ENCODE data around the gene SPIRE1. TPM values are rescaled to one million over a fixed set of nuclear protein-coding genes. Genes with fewer than 3 reads are reported as not detected.

SPIRE1 gene
- polyA plus RNA-seq, 3 donors from 2014 or later: 2.1 to 3.5 TPM; not detected in 1

DNA sequence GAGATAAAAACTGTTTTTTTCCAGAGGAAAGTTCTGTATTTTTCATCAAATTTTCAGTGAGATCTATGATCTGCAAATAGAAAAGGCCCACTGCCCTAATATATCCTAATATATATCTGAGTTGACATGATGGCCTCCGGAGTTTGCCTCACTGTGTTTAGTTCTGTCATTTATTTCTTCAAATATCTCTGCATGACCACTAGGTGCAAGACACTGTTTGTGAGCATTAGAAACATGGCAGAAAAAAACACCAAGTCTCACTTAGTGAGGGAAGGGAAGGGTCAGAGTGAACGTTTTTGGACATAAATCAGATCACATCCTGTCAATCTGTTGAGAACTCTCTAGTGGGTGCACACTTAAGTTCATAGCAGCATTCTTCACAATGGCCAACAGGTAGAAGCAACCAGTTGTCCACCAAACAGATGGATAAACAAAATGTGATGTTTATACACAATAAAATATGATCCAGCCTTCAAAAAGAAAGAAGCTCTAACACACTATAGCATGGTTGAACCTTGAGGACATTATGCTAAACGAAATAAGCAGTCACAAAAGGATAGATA lies 53.4 kb downstream of the SPIRE1 start:
- Mint-ChIP-seq H3K27me3 (ENCODE audit: low read depth in 3 of 3) (peaks cover 1 to 3% (median 2%) of the 10 kb centered on the region in 3 donors), H3K4me3 (no peak overlapping the region), H3K9me3 (no peaks in the 10 kb centered on the region), H3K4me1 (no peaks in the 10 kb centered on the region), H3K36me3 (no peaks in the 10 kb centered on the region), H3K27ac (no peak overlapping the region)
- DNase-seq: no peak

DNA sequence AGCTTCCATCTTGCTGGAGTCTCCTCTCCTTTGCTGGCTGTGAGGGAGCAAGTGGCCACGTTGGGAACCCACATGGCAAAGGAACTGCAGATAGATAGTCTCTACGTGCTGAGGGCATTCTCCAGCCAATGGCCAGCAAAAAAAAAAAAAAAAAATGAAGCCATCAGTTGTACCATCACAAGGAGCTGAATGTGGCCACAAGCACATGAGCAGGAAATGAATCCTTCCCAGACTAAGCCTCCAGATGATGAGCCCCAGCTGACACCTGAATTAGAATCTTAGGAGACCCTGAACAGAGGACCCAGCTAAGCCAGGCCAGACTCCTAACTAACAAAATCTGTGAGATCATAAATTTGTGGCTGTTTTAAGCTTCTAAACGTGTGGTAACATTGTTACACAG lies 57.9 kb downstream of the SPIRE1 start:
- no peak for DNase-seq
- H3K27ac Mint-ChIP-seq: no peak overlapping the region
- H3K36me3 Mint-ChIP-seq: peaks cover 0 to 3% (median 0%) of the 10 kb centered on the region in 3 donors
- no peaks in the 10 kb centered on the region for H3K27me3 Mint-ChIP-seq (ENCODE audit: low read depth in 3 of 3)
- H3K4me3 Mint-ChIP-seq: no peak overlapping the region
- peaks cover 12 to 16% of the 10 kb centered on the region in 2 donors for H3K4me1 Mint-ChIP-seq
- no peaks in the 10 kb centered on the region for H3K9me3 Mint-ChIP-seq

DNA sequence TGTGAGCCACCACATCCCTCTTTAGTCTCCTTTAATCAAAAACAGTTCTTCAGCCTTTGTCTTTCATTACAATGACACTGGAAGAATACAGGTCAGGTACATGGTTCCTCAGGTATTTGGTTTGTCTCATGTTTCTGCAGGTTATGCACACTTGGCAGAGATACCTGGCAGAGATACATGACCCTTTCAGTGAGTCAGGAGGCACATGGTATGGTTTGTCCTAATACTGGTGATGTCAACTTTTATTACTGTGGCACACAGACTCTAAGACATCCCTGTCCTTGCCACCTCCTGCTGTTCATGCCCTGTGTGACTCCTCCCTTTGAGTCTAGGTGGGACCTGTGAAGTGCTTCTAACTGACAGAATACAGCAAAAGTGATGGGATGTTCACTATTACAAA lies 58.4 kb downstream of the SPIRE1 start:
- Mint-ChIP-seq H3K36me3 (peaks cover 0 to 3% (median 0%) of the 10 kb centered on the region in 3 donors), H3K27me3 (ENCODE audit: low read depth in 3 of 3) (no peaks in the 10 kb centered on the region), H3K4me3 (no peak overlapping the region), H3K27ac (no peak overlapping the region), H3K4me1 (peaks cover 12 to 16% of the 10 kb centered on the region in 2 donors), H3K9me3 (no peaks in the 10 kb centered on the region)
- DNase-seq: no peak

DNA sequence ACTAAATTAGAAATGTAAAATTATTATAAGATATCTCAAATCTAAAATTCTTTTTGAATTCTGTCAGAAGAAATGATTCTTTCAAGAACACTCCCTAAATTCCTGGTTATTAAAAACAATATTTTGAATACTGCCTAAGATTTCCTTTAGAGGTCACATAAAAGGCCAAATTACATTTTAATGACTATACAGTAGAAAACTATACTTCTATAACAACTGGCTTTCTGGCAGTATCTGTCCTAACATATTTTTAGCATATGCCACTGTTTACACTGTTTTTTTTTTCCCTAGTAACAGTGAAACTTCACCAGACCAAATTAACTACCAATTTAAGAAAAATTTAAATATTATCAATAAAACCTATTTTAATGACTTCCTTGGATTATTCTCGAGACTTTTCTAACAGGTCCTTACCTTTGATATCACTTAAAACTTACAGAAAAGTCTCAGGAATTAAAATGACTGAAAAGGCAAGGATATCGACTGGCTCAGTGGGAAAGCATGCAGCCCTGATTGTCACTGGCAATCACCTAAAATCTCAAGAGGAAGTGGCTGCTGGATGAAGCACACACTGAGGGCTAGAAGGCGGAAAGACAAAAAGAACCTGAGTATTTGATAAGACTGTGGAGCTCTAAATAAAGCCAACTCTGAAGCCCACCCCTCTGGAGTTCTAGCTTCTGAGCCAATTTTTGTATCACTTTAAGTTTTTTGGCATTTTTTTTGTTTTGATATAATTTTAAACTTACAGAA lies 59.6 kb downstream of the SPIRE1 start:
- no peaks in the 10 kb centered on the region for H3K9me3 Mint-ChIP-seq
- peaks cover 0 to 3% (median 0%) of the 10 kb centered on the region in 3 donors for H3K36me3 Mint-ChIP-seq
- H3K4me1 Mint-ChIP-seq: peaks cover 12 to 16% of the 10 kb centered on the region in 2 donors
- no peak overlapping the region for H3K27ac Mint-ChIP-seq
- no peaks in the 10 kb centered on the region for H3K27me3 Mint-ChIP-seq (ENCODE audit: low read depth in 3 of 3)
- H3K4me3 Mint-ChIP-seq: no peak overlapping the region
- DNase-seq: no peak

DNA sequence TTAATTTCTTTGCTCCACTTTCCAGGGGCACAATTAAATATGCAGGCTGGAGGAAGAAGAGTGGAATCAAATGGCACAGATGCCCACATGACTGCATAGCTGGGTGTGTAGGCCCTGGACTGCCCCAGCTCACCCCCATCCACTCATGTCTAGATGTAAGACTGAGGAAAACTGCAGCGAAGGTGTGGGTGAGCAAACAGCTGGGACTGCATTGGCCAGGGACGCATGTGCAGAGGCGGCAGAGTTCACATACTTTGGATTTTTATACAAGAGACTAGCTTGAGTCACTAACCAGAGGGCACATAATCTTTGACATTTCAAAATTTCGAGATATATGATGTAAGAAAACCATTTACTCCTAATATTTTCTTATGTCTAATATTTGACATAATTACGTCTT lies 60.1 kb downstream of the SPIRE1 start:
- no peaks in the 10 kb centered on the region for H3K27me3 Mint-ChIP-seq (ENCODE audit: low read depth in 3 of 3)
- no peak overlapping the region for H3K4me3 Mint-ChIP-seq
- peaks cover 12 to 16% of the 10 kb centered on the region in 2 donors for H3K4me1 Mint-ChIP-seq
- no peak for DNase-seq
- H3K9me3 Mint-ChIP-seq: no peaks in the 10 kb centered on the region
- peaks cover 0 to 3% (median 0%) of the 10 kb centered on the region in 3 donors for H3K36me3 Mint-ChIP-seq
- H3K27ac Mint-ChIP-seq: peak overlapping the region in 1 of 6 donors; percentile 36

- H3K4me3 Mint-ChIP-seq: no peak overlapping the region
- H3K27ac Mint-ChIP-seq: peak overlapping the region in 1 of 6 donors; percentile 32
Measured at GRCh38 chr18:12595571-12596255, 62.2 kb downstream of the SPIRE1 start.

GRCh38 chr18:12593866-12594265 lies 64.0 kb downstream of the SPIRE1 start:
- Mint-ChIP-seq H3K4me3 (no peak overlapping the region), H3K4me1 (peaks cover 12 to 16% of the 10 kb centered on the region in 2 donors), H3K27ac (no peak overlapping the region), H3K9me3 (no peaks in the 10 kb centered on the region), H3K36me3 (peaks cover 0 to 3% (median 0%) of the 10 kb centered on the region in 3 donors), H3K27me3 (ENCODE audit: low read depth in 3 of 3) (no peaks in the 10 kb centered on the region)
- no peak for DNase-seq

More at GRCh38 chr18:12595571-12596255, 62.2 kb downstream of the SPIRE1 start:
- Mint-ChIP-seq H3K4me1 (peaks cover 12 to 16% of the 10 kb centered on the region in 2 donors), H3K36me3 (peaks cover 0 to 3% (median 0%) of the 10 kb centered on the region in 3 donors), H3K9me3 (no peaks in the 10 kb centered on the region), H3K27me3 (ENCODE audit: low read depth in 3 of 3) (no peaks in the 10 kb centered on the region)
- no peak for DNase-seq

DNA sequence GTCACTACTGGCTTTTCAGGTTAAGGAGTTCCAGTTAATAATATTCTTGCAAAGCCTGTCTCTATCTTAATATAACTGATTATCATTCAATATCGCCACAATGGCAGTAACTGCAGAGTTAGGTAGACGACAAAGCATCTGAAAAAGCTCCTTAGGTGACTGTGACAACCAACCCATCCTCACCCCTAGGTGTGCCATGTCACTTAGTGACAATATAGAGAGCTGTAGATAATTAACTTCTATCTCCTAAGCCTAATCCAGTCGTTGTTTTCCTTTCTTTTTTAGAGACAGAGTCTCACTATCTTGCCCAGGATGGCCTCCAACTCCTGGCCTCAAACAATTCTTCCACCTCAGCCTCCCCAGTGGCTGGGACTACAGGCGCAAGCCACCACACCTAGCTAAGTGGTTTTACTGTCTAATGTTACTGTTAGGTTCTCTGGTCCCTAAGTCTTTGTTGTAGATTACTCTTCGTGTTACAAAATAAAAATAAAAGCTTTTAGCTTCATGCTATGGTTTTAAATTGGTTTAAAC lies 65.2 kb downstream of the SPIRE1 start:
- no peak for DNase-seq
- Mint-ChIP-seq H3K27me3 (ENCODE audit: low read depth in 3 of 3) (no peaks in the 10 kb centered on the region), H3K4me1 (peaks cover 10 to 16% of the 10 kb centered on the region in 2 donors), H3K9me3 (peaks cover 0 to 2% (median 0%) of the 10 kb centered on the region in 6 donors), H3K36me3 (peaks cover 0 to 3% (median 0%) of the 10 kb centered on the region in 3 donors), H3K4me3 (no peak overlapping the region), H3K27ac (no peak overlapping the region)

DNA sequence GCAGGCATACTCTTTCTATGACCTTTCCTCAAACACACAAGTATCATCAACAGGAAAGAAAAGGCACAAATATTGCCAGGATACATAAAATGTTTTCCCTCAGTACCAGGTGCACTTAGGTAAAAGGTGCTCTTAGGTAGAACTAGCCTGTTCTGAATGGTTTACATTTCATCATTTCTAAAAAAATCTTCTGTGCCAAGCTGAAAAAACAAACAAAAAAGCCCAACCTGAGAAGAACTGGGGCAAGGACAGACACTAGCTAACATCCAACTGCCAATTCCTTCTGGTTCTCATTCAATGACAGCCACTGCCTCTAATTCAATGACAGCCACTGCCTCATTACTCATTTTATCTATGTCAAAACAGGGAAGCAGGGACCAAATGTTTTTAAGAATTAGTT lies 68.5 kb downstream of the SPIRE1 start:
- DNase-seq: no peak
- Mint-ChIP-seq H3K4me3 (no peak overlapping the region), H3K4me1 (no peaks in the 10 kb centered on the region), H3K9me3 (peaks cover 0 to 2% (median 0%) of the 10 kb centered on the region in 6 donors), H3K27ac (no peak overlapping the region), H3K27me3 (ENCODE audit: low read depth in 3 of 3) (no peaks in the 10 kb centered on the region), H3K36me3 (no peaks in the 10 kb centered on the region)

DNA sequence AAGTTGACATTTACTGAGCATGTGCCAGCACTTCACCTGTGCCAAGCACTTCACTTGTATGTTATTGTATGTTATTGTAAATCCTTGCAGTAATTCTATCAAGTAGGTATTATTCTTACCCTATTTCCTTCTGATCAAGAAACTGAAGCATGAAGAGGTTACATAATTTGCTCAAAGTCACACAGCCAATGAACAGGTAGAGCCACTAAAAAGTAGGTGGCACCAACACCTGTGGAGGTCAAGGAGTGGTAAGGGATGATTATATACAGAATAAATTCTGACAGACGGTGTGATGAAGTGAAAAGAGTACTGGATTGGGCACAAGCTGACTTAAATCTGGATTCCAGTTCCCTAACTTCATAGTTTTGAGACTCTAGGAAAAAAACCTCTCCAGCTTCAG lies 71.0 kb downstream of the SPIRE1 start:
- Mint-ChIP-seq H3K27me3 (ENCODE audit: low read depth in 3 of 3) (no peaks in the 10 kb centered on the region), H3K36me3 (no peaks in the 10 kb centered on the region), H3K27ac (no peak overlapping the region), H3K4me1 (no peaks in the 10 kb centered on the region), H3K4me3 (no peak overlapping the region), H3K9me3 (peaks cover 0 to 2% (median 0%) of the 10 kb centered on the region in 6 donors)
- DNase-seq: no peak

GRCh38 chr18:12585218-12585617 lies 72.7 kb downstream of the SPIRE1 start:
- Mint-ChIP-seq H3K9me3 (peaks cover 0 to 2% (median 0%) of the 10 kb centered on the region in 6 donors), H3K4me1 (no peaks in the 10 kb centered on the region), H3K27me3 (ENCODE audit: low read depth in 3 of 3) (no peaks in the 10 kb centered on the region), H3K36me3 (no peaks in the 10 kb centered on the region), H3K4me3 (no peak overlapping the region), H3K27ac (no peak overlapping the region)
- DNase-seq: no peak

GRCh38 chr18:12580630-12581342 lies 77.1 kb downstream of the SPIRE1 start:
- no peaks in the 10 kb centered on the region for H3K4me1 Mint-ChIP-seq
- H3K36me3 Mint-ChIP-seq: no peaks in the 10 kb centered on the region
- no peak for DNase-seq
- H3K27me3 Mint-ChIP-seq (ENCODE audit: low read depth in 3 of 3): no peaks in the 10 kb centered on the region
- H3K9me3 Mint-ChIP-seq: no peaks in the 10 kb centered on the region
- H3K27ac Mint-ChIP-seq: no peak overlapping the region
- H3K4me3 Mint-ChIP-seq: no peak overlapping the region

- no peaks in the 10 kb centered on the region for H3K36me3 Mint-ChIP-seq
- no peak overlapping the region for H3K27ac Mint-ChIP-seq
- H3K27me3 Mint-ChIP-seq (ENCODE audit: low read depth in 3 of 3): no peaks in the 10 kb centered on the region
- no peak overlapping the region for H3K4me3 Mint-ChIP-seq
- H3K9me3 Mint-ChIP-seq: no peaks in the 10 kb centered on the region
- DNase-seq: no peak
- no peaks in the 10 kb centered on the region for H3K4me1 Mint-ChIP-seq
Measured at GRCh38 chr18:12579775-12580174, 78.1 kb downstream of the SPIRE1 start.

Measured in immature natural killer cell (primary cell).